Ovary (tissue), 9 donors: Measurements from ENCODE around the gene BIRC6. TPM values are rescaled to one million over a fixed set of nuclear protein-coding genes. Genes with fewer than 3 reads are reported as not detected.

Experiments used
- DNase-seq, 5 donors: peaks; one replicate each; pipeline ENCODE4 v3.0.0-alpha.2; 2019 to 2020
- H3K27ac ChIP-seq, 2 donors: fragments of 200-600 bp; one replicate each; pipeline versions ENCODE4 v1.5.1 to v1.8.0; 2019 to 2022
- H3K27me3 ChIP-seq: fragments of 200-600 bp; one replicate; pipeline ENCODE4 v1.8.0; 2022
- H3K36me3 ChIP-seq: fragments of 200-600 bp; sonication (generic); one replicate; pipeline ENCODE4 v1.5.1; 2019
- H3K4me1 ChIP-seq: one replicate; pipeline ENCODE4 v1.8.1; 2013; ENCODE audit warnings: mild to moderate bottlenecking, moderate library complexity; ENCODE audit not compliant: insufficient read depth
- H3K4me3 ChIP-seq: fragments of 200-600 bp; sonication (generic); one replicate; pipeline ENCODE4 v1.5.1; 2017
- H3K9me3 ChIP-seq, 2 donors: fragments of 200-600 bp in 1 of 2; sonication (generic) in 1 of 2; one replicate each; pipeline versions ENCODE4 v1.5.1 to v1.8.1; 2013 to 2019; ENCODE audit warnings: mild to moderate bottlenecking in 1 of 2, moderate library complexity in 1 of 2
- CTCF ChIP-seq, 3 donors: fragments of 450-650 bp in 2 of 3; fragments of 200-600 bp in 1 of 3; IDR thresholded peaks; one replicate each; pipeline versions ENCODE4 v1.5.1 to v1.8.0; 2016 to 2022; ENCODE audit warnings: antibody characterized with exemption in 3 of 3, mild to moderate bottlenecking in 1 of 3
- EP300 ChIP-seq: sonication (generic); formaldehyde crosslinking; IDR thresholded peaks from one replicate; pipeline ENCODE4 v1.6.1; 2017; ENCODE audit warnings: antibody characterized with exemption
- POLR2A ChIP-seq: fragments of 450-650 bp; IDR thresholded peaks from one replicate; pipeline ENCODE4 v1.6.1; 2017; ENCODE audit warnings: antibody characterized with exemption, mild to moderate bottlenecking, moderate library complexity
- WGBS, 3 donors: extraction: QIAGEN DNeasy Blood & Tissue Kit in 1 of 3; methylation state at CpG; one replicate each; pipeline versions ENCODE4 v1.1.5 to v1.1.7; 2013 to 2017; 5-methylcytosine and 5-hydroxymethylcytosine counted together
- intact Hi-C, 4 donors: fragments of 100-400 bp; cut with DNase I; formaldehyde crosslinking; loops; one replicate each; pipeline versions ENCODE4 v1.11.0 to v1.15.1; 2022 to 2023
- polyA plus RNA-seq, 2 donors: library from polyadenylated mRNA; stranded (reverse); fragments of 200-250 nt in 1 of 2; fragments of 350-450 nt in 1 of 2; fragmentation: Illumina TruSeq in 1 of 2; extraction: RNeasy Lipid Tissue Mini Kit (QIAGEN cat#74804) in 1 of 2; gene quantifications; one replicate each; pipeline ENCODE4 v1.2.3, GENCODE V29; 2013 to 2014
- total RNA-seq, 7 donors: library from RNA; depleted of rRNA in 2 of 7; stranded (reverse); fragments of >200 nt in 2 of 7; fragmentation: NEBNext Ultra II Directional in 3 of 7; extraction: Animal tissue kit (Norgen Biotek cat#: 25700) in 3 of 7; gene quantifications; one replicate each; pipeline versions ENCODE4 v1.1.0 to v1.2.4, GENCODE V29; 2016 to 2023
- donor health status: DM: no; HTN: no; CAD: no; lungs with moderate emphysema.
- donor health status: DM: no; HTN: no; CAD: no.
- donor health status: Bipolar disorder and iron deficiency.
- donor health status: DM: yes; HTN: yes; CAD: no.
- donor health status: DM: no; HTN: no; CAD: no.
- donor health status: DM: yes; HTN: yes; CAD: no.

Gene BIRC6
- total and polyA plus RNA-seq, 9 donors, result 24.0 to 125 (median 92.2) TPM

- TF ChIP-seq CTCF (IDR thresholded peaks at IDR 0.05) (no peak), EP300 (no peak), POLR2A (no peak)
- Histone ChIP-seq H3K4me1 (no peaks in the 10 kb centered on the region), H3K27me3 (no peaks in the 10 kb centered on the region), H3K36me3 (no peaks in the 10 kb centered on the region), H3K4me3 (no peak overlapping the region), H3K9me3 (no peaks in the 10 kb centered on the region), H3K27ac (no peak overlapping the region)
- 92 to 94% (median 94%) methylated on average over 8 of the region's 8 CpGs for WGBS, 3 donors
- DNase-seq, result no peak
- intact Hi-C loops, result no loop called here
Observed at GRCh38 chr2:32478889-32479620, 122.2 kb downstream of the BIRC6 start.

- WGBS, 3 donors, result 70 to 77% (median 75%) methylated on average over 5 of the region's 5 CpGs
- Histone ChIP-seq H3K4me3 (no peak overlapping the region), H3K36me3 (no peaks in the 10 kb centered on the region), H3K9me3 (no peaks in the 10 kb centered on the region), H3K4me1 (no peaks in the 10 kb centered on the region), H3K27ac (no peak overlapping the region), H3K27me3 (no peaks in the 10 kb centered on the region)
- intact Hi-C loops, result no loop called here
- DNase-seq, result no peak
- TF ChIP-seq CTCF (IDR thresholded peaks at IDR 0.05) (no peak), POLR2A (no peak), EP300 (no peak)
Observed at GRCh38 chr2:32479993-32480392, 123.2 kb downstream of the BIRC6 start.

GRCh38 chr2:32482471-32482870, 125.6 kb downstream of the BIRC6 start:
- H3K36me3 ChIP-seq, result no peaks in the 10 kb centered on the region
- no peak for TF ChIP-seq EP300
- no peak for TF ChIP-seq CTCF (IDR thresholded peaks at IDR 0.05)
- TF ChIP-seq POLR2A, result no peak
- WGBS, 3 donors, result 48 to 73% (median 60%) methylated on average over 4 of the region's 4 CpGs

GRCh38 chr2:32484937-32485336, 128.1 kb downstream of the BIRC6 start:
- H3K36me3 ChIP-seq, result no peaks in the 10 kb centered on the region
- no peak for TF ChIP-seq EP300
- no peak for TF ChIP-seq CTCF (IDR thresholded peaks at IDR 0.05)
- no peak for TF ChIP-seq POLR2A
- H3K4me1 ChIP-seq, result no peaks in the 10 kb centered on the region
- WGBS, 3 donors, result 30 to 48% (median 47%) methylated on average over 4 of the region's 4 CpGs
- intact Hi-C loops, result no loop called here
- no peaks in the 10 kb centered on the region for H3K27me3 ChIP-seq
- no peaks in the 10 kb centered on the region for H3K9me3 ChIP-seq
- no peak overlapping the region for H3K4me3 ChIP-seq
- DNase-seq, result no peak
- no peak overlapping the region for H3K27ac ChIP-seq

More at GRCh38 chr2:32482471-32482870, 125.6 kb downstream of the BIRC6 start:
- no peak overlapping the region for H3K27ac ChIP-seq
- no peak for DNase-seq
- no peak overlapping the region for H3K4me3 ChIP-seq
- H3K4me1 ChIP-seq, result no peaks in the 10 kb centered on the region
- H3K27me3 ChIP-seq, result no peaks in the 10 kb centered on the region
- H3K9me3 ChIP-seq, result no peaks in the 10 kb centered on the region
- intact Hi-C loops, result no loop called here
